ENCODE data around the gene UNC79.
"Not testable (repeated sequence)": the region's sequence is repeated elsewhere in the genome, so short reads cannot be mapped to it uniquely, and the experiment has no call there.

The UNC79 gene

DNA sequence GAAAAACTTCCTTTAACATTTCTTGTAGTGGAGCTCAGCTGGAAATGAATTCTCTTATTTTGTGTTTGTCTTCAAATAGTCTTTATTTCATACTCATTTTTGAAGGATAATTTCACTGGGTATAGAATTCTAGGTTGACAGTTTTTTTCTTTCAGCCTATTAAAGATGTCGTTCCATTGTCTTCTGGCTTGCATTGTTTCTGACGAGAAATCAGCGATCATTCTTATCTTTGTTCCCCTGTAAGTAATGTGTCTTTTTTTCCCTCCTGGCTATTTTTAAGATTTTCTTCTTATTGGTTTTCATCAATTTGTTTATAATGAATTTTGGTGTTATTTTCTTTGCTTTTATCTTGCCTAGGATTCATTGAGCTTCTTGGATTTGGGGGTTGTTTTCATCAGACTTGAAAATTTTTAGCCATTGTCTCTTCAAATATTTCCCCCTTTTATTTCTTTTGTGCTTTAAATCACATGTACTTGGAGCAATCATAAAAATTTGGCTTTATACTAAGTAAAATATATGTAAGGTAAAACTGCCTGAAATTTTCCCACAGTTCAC is 89.4 kb downstream of the UNC79 start:
- no peak for DNase-seq (ENCODE audit: low read depth in 1 of 2, low spot score in 1 of 2)
- TF ChIP-seq JUND (IDR thresholded peaks at IDR 0.05; ENCODE audit: low read depth), result no peak

DNA sequence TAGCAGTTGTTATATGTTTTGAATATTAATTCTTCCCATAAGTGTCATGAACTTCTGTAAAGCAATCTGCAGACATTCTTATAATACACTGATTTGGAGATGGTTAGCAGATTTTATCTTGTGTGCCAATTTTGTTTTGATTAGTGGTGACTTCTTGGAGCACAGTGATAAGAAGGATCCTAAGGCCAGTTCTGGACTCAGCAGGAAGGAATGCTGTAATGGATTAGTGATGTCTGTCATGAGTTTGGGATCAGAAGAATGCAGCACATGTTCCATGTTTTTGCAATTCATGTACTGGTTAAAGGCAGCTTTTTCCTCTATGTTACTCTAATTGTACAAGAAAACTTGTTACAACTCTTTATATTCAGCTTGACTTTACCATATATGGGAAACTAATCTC is 91.5 kb downstream of the UNC79 start:
- in situ Hi-C loops (cut with HindIII; ENCODE audit: low pct_unique_long_range_greater_than_20kb, low sequenced_read_pairs), result no loop called here
- no peak for TF ChIP-seq JUND (IDR thresholded peaks at IDR 0.05; ENCODE audit: low read depth)
- no peak for DNase-seq (ENCODE audit: low read depth in 1 of 2, low spot score in 1 of 2)

More for the DNA sequence above, 89.4 kb downstream of the UNC79 start:
- in situ Hi-C loops (cut with HindIII; ENCODE audit: low pct_unique_long_range_greater_than_20kb, low sequenced_read_pairs), result no loop called here

DNA sequence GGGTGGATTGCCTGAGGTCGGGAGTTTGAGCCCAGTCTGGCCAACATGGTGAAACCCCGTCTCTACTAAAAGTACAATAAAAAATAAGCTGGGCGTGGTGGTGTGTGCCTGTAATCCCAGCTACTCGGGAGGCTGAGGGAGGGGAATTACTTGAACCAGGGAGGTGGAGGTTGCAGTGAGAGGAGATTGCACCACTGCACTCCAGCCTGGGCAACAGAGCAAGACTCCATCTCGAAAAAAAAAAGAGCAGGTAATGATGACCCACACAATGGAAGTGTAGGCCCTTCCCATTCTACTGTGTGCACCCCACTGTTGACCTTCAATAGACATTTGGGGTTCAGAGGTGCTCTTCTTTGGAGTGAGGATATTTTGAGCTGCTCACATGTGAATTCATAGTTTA is 94.5 kb downstream of the UNC79 start:
- in situ Hi-C loops (cut with HindIII; ENCODE audit: low pct_unique_long_range_greater_than_20kb, low sequenced_read_pairs); DNase-seq (ENCODE audit: low read depth in 1 of 2, low spot score in 1 of 2): not testable (repeated sequence)

DNA sequence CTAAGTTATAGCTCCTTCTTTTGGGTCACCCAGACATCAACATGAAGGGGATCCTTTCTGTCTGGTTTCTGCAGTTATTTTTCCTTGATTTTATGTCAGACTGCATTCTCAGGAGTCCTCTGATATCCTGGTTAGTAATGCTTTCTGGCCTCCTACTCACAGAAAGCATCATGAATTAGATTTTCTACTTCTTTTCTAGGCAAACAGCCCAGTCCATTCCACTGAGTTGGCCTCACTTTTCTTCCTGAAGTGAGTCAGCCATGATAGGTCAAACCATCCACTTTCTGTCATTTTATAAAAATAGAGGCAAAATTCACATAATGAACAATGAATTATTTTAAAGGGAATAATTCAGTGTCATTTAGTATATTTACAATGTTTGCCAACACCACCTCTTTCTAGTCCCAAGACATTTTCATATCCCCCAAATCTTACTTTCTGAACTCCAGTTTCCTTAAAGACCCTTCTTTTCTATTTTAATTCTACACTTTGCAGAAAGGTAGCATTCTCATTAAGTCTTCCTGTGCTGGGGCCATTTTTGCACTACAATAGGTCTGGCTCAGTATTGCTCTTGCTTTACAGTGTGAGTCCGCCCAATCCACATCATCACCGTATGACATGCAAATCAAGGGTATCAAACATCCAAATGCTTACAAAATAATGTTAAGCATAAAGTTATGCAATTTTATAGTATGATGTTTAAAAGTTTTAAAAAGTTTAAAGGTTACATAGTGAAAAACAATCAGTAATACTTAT is 95.1 kb downstream of the UNC79 start:
- in situ Hi-C loops (cut with HindIII; ENCODE audit: low pct_unique_long_range_greater_than_20kb, low sequenced_read_pairs), result no loop called here
- DNase-seq (ENCODE audit: low read depth in 1 of 2, low spot score in 1 of 2), result no peak
- no peak for TF ChIP-seq JUND (IDR thresholded peaks at IDR 0.05; ENCODE audit: low read depth)

DNA sequence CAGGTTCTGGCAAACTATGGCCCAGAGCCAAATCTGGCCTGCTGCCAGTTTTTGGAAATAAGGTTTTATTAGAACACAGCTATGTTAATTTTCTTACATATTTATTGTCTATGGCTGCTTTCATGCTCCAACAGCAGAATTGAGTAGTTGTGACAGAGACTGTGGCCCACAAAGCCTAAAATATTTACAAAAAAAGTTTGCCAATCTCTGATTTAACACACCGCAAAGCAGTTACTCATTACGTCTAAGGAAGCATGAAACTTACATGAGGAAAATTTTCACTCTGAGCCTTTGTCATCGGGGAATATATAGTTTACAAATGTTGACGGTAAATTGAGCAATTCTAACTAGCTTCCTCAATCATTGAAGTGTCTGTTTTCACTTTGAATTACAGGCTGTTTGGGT is 96.5 kb downstream of the UNC79 start:
- DNase-seq (ENCODE audit: low read depth in 1 of 2, low spot score in 1 of 2), result no peak
- in situ Hi-C loops (cut with HindIII; ENCODE audit: low pct_unique_long_range_greater_than_20kb, low sequenced_read_pairs), result no loop called here

DNA sequence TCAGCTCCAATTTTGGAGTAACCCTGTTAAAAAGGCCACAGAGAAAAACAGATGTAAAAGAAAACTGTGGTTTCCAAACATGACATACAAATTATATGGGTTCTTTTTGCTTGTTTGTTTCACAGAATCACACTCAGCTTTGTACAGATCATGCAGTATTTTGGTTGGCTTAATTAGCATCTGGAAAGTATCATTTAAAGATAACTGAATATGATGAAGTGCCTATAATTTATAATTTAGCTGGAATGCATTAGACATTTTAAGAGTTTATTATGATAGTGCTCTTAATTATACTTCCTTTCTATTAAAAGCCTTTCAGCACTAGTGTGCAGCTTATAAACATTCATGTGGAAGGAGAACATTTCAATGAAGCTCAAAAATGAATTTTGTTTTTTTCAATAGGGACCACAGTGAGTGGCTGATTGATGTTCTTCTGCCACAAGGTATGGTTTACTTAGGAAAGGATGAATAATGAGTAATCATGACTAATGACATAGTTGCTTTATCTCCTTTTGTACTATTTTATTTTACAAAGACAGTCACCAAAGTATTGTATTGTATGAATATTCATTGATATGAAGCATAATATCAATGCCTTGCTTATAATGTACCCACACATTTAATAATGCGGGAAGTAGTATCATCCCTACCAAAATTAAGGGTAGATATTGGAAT is 98.3 kb downstream of the UNC79 start:
- no peak for DNase-seq (ENCODE audit: low read depth in 1 of 2, low spot score in 1 of 2)
- no peak for TF ChIP-seq JUND (IDR thresholded peaks at IDR 0.05; ENCODE audit: low read depth)
- in situ Hi-C loops (cut with HindIII; ENCODE audit: low pct_unique_long_range_greater_than_20kb, low sequenced_read_pairs), result no loop called here

More for the DNA sequence above, 96.5 kb downstream of the UNC79 start:
- no peak for TF ChIP-seq JUND (IDR thresholded peaks at IDR 0.05; ENCODE audit: low read depth)

DNA sequence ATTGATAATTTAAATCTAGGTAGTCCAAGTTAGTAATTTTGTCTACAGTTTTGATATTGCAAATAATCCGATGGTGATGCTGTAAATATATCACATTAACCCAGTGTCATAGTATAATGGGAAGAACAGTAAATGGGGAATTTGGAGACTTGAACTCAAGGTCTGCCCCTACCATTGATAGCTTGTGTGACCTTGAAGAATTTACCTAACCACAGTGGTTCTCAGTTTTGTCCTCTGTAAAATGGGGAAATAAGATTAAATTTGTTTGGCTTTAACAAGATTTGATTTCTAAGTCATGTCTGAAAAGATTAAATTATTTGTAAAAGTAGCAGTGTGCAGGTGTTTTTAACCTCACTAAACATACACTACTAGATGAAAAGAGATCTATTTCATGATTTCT is 100.9 kb downstream of the UNC79 start:
- in situ Hi-C loops (cut with HindIII; ENCODE audit: low pct_unique_long_range_greater_than_20kb, low sequenced_read_pairs), result no loop called here

DNA sequence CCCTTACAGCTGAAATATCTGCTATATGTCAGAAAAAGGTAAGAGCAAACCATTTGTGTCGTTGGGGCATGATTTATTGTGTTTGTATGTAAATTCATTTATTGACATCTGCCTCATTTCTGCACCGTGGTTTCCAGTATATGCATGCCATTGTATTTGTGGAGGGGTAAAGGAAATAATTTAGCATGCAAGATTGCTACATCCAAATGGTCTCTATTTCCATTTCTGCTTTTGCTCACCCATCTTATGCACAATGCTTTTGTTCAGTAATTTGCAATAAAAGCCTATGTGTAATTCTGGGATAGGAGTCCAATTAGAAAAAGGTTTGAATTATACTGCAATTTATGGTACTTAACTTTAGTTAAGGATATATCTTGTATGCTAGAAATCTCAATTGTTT is 101.8 kb downstream of the UNC79 start:
- in situ Hi-C loops (cut with HindIII; ENCODE audit: low pct_unique_long_range_greater_than_20kb, low sequenced_read_pairs), result no loop called here
- TF ChIP-seq JUND (IDR thresholded peaks at IDR 0.05; ENCODE audit: low read depth), result no peak
- DNase-seq (ENCODE audit: low read depth in 1 of 2, low spot score in 1 of 2), result no peak

More for the DNA sequence above, 100.9 kb downstream of the UNC79 start:
- no peak for DNase-seq (ENCODE audit: low read depth in 1 of 2, low spot score in 1 of 2)
- TF ChIP-seq JUND (IDR thresholded peaks at IDR 0.05; ENCODE audit: low read depth), result no peak

DNA sequence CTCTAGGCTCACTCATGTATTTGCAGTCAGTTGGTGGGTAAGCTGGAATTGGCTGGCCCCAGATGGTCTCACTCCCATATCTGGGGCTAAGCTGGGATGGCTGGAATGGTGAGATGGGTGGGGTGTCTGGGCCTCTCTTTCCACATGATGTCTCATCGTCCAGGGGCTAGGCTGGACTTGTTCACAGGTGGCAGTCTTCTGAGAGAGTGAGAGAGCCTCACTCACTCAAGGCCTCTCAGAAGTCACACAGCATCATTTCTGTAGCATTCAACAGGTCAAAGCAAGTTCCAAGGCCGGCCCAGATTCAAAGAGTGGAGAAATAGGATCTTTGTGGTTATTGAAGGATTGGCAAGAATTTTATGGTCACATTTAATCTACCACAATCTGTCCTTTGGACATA is 102.7 kb downstream of the UNC79 start:
- DNase-seq (ENCODE audit: low read depth in 1 of 2, low spot score in 1 of 2), result peak in 1 of 2 experiments; percentile 40
- no peak for TF ChIP-seq JUND (IDR thresholded peaks at IDR 0.05; ENCODE audit: low read depth)
- in situ Hi-C loops (cut with HindIII; ENCODE audit: low pct_unique_long_range_greater_than_20kb, low sequenced_read_pairs), result no loop called here

DNA sequence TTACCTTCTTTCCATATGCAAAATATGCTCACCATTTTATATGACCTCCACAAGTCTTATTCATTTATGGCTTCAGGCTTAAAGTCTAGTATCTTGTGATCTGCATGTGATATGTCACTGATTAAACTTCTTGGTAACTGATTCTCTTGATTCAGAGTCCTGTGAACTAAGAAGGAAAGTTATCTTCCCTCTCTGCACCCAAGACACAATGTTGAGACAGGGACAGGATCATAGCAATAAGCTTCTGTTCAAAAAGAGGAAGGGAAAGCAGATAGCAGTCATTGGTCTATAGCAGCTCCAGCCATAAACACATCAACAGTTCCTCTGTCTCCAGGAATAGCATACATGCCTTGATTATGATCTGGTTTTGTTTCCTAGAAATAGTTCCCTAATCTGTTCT is 103.1 kb downstream of the UNC79 start:
- DNase-seq (ENCODE audit: low read depth in 1 of 2, low spot score in 1 of 2), result no peak
- in situ Hi-C loops (cut with HindIII; ENCODE audit: low pct_unique_long_range_greater_than_20kb, low sequenced_read_pairs), result no loop called here
- no peak for TF ChIP-seq JUND (IDR thresholded peaks at IDR 0.05; ENCODE audit: low read depth)

DNA sequence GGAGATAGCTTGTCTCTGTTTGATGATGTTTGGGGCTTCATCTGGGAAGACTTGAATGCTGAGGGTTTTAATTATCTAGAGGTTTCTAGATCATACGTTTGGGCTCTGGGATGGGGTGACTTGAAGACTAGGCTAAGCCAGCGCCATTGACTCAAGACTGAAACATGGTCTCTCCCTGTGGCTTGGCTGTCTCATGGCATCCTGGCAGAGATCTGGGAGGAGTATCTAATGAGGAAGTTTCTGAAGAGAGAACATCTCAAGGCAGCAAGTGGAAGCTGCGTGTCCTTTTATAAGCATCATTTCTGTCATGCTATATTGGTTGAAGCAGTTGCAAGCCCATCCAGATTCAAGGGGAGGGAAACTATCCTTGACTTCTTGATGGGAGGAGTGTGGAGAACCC is 104.8 kb downstream of the UNC79 start:
- in situ Hi-C loops (cut with HindIII; ENCODE audit: low pct_unique_long_range_greater_than_20kb, low sequenced_read_pairs), result no loop called here
- no peak for TF ChIP-seq JUND (IDR thresholded peaks at IDR 0.05; ENCODE audit: low read depth)
- no peak for DNase-seq (ENCODE audit: low read depth in 1 of 2, low spot score in 1 of 2)

DNA sequence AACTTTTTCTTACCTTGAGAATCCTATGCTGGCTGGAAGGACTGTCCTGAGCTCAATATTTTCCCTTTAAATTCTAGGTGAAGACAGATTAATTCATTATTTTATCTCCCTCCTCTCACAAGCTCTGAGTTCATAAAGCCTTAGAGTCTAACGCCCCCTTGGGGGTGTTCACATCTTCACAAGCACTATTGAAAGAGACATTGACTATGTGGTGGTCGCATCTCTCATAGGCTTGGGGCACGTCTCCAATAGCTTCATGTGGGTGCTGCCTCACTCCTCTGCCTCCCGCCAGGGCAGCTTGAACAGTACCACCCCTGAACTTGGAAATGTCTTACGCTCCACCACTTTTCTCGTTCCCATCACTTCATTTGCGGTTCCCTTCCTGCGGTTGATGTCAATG is 106.2 kb downstream of the UNC79 start:
- in situ Hi-C loops (cut with HindIII; ENCODE audit: low pct_unique_long_range_greater_than_20kb, low sequenced_read_pairs), result no loop called here
- DNase-seq (ENCODE audit: low read depth in 1 of 2, low spot score in 1 of 2), result peak in 1 of 2 experiments; percentile 32
- TF ChIP-seq JUND (IDR thresholded peaks at IDR 0.05; ENCODE audit: low read depth), result no peak

DNA sequence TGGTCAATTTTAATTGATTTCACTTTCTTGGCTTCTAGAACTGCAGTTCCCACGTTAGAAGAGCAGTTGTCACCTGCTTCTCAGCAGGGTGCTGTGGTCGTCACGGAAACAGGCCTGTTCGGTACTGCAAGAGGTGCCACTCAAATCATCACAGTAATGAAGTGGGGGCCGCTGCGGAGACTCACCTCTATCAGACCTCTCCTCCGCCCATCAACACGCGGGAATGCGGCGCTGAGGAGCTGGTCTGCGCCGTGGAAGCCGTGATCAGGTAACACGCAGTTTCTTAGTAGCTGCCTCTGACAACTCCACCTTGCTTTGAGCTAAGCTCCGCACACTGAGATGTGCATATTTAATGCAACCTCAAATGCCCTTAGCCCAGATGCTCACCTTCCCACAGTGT is 107.2 kb downstream of the UNC79 start:
- TF ChIP-seq JUND (IDR thresholded peaks at IDR 0.05; ENCODE audit: low read depth), result no peak
- in situ Hi-C loops (cut with HindIII; ENCODE audit: low pct_unique_long_range_greater_than_20kb, low sequenced_read_pairs), result no loop called here
- DNase-seq (ENCODE audit: low read depth in 1 of 2, low spot score in 1 of 2), result no peak

Measured in T47D (cell line).